Skeletal muscle tissue (tissue), 4 donors: Measurements from ENCODE around the gene CLDN9. TPM values are rescaled to one million over a fixed set of nuclear protein-coding genes. Genes with fewer than 3 reads are reported as not detected.

Source experiments
- H3K27ac ChIP-seq: one replicate; pipeline ENCODE4 v1.7.0; 2013; ENCODE audit warnings: mild to moderate bottlenecking, low read depth, low read length, inconsistent platforms
- H3K27me3 ChIP-seq, 3 donors: one replicate each; pipeline ENCODE4 v1.7.0; 2013; ENCODE audit warnings: low read length in 3 of 3; ENCODE audit not compliant: control insufficient read depth in 3 of 3, insufficient read depth in 3 of 3
- H3K36me3 ChIP-seq, 3 donors: one replicate each; pipeline ENCODE4 v1.7.0; 2013; ENCODE audit warnings: low read length in 3 of 3; ENCODE audit not compliant: control insufficient read depth in 3 of 3, insufficient read depth in 3 of 3
- H3K4me1 ChIP-seq, 3 donors: one replicate each; pipeline ENCODE4 v1.7.0; 2013; ENCODE audit warnings: low read length in 3 of 3, mild to moderate bottlenecking in 3 of 3; ENCODE audit not compliant: control insufficient read depth in 3 of 3, insufficient read depth in 3 of 3
- H3K4me3 ChIP-seq, 3 donors: one replicate each; pipeline ENCODE4 v1.7.0; 2013; ENCODE audit warnings: low read length in 3 of 3
- H3K9ac ChIP-seq, 3 donors: one replicate each; pipeline ENCODE4 v1.7.0; 2013; ENCODE audit warnings: low read length in 3 of 3, mild to moderate bottlenecking in 3 of 3, moderate library complexity in 2 of 3, low read depth in 1 of 3
- H3K9me3 ChIP-seq, 3 donors: one replicate each; pipeline ENCODE4 v1.7.0; 2013; ENCODE audit warnings: low read length in 3 of 3; ENCODE audit not compliant: control insufficient read depth in 3 of 3
- total RNA-seq: library from RNA; depleted of rRNA; stranded (reverse); fragments of >200 nt; gene quantifications from one replicate; pipeline ENCODE4 v1.2.3, GENCODE V29; 2014
- donor health status: Osteomylitis.

The CLDN9 gene
- total RNA-seq, 1 donor from 2014 or later, result not detected

GRCh38 chr16:3015865-3016521, 3.3 kb downstream of the CLDN9 start:
- Histone ChIP-seq H3K4me3 (no peak overlapping the region), H3K27ac (no peak overlapping the region), H3K27me3 (peaks cover 37 to 42% (median 37%) of the 10 kb centered on the region in 3 donors), H3K36me3 (no peaks in the 10 kb centered on the region), H3K9ac (no peak overlapping the region), H3K4me1 (peaks cover 11 to 27% (median 16%) of the 10 kb centered on the region in 3 donors), H3K9me3 (no peaks in the 10 kb centered on the region)

- H3K27ac ChIP-seq, result no peak overlapping the region
- H3K36me3 ChIP-seq, result peaks cover 0 to 4% (median 0%) of the 10 kb centered on the region in 3 donors
- peaks cover 29 to 33% (median 29%) of the 10 kb centered on the region in 3 donors for H3K27me3 ChIP-seq
- H3K4me3 ChIP-seq, result no peak overlapping the region
- H3K4me1 ChIP-seq, result peaks cover 22 to 32% (median 22%) of the 10 kb centered on the region in 3 donors
- H3K9me3 ChIP-seq, result no peaks in the 10 kb centered on the region
- no peak overlapping the region for H3K9ac ChIP-seq
These were observed 4.6 kb downstream of the CLDN9 start for GRCh38 chr16:3017344-3017743.

GRCh38 chr16:3017794-3018506, 5.2 kb downstream of the CLDN9 start, which contains the start of gene CLDN6:
Gene CLDN6, minus strand, starts transcription at chr16:3018183. Its CDS starts 2,162 bp downstream, at chr16:3016021.
- Histone ChIP-seq H3K27me3 (peaks cover 24 to 28% (median 24%) of the 10 kb centered on the region in 3 donors), H3K4me1 (peaks cover 25 to 36% (median 27%) of the 10 kb centered on the region in 3 donors), H3K36me3 (peaks cover 0 to 4% (median 0%) of the 10 kb centered on the region in 3 donors)

GRCh38 chr16:3019594-3020246, 7.0 kb downstream of the CLDN9 start:
- no peaks in the 10 kb centered on the region for H3K9me3 ChIP-seq
- H3K4me3 ChIP-seq, result peak overlapping the region; percentile 64 to 73 (median 70)
- H3K4me1 ChIP-seq, result peaks cover 33 to 40% (median 38%) of the 10 kb centered on the region in 3 donors
- H3K36me3 ChIP-seq, result peaks cover 0 to 4% (median 0%) of the 10 kb centered on the region in 3 donors
- peaks cover 9 to 14% (median 12%) of the 10 kb centered on the region in 3 donors for H3K27me3 ChIP-seq
- H3K27ac ChIP-seq, result peak overlapping the region; percentile 97
- peak overlapping the region in 1 of 3 donors; percentile 40 for H3K9ac ChIP-seq

More at GRCh38 chr16:3017794-3018506, 5.2 kb downstream of the CLDN9 start, which contains the start of gene CLDN6:
- no peak within 1 kb of the TSS for H3K9ac ChIP-seq
- H3K9me3 ChIP-seq, result no peaks in the 10 kb centered on the region
- no peak within 1 kb of the TSS for H3K4me3 ChIP-seq
- H3K27ac ChIP-seq, result no peak within 1 kb of the TSS

- Histone ChIP-seq H3K4me3 (peak within 1 kb of the TSS; percentile 71 to 85 (median 81)), H3K27me3 (peaks cover 9 to 14% (median 12%) of the 10 kb centered on the region in 3 donors), H3K27ac (peak within 1 kb of the TSS; percentile 97), H3K9me3 (no peaks in the 10 kb centered on the region), H3K9ac (peak within 1 kb of the TSS; percentile 82 to 95 (median 87)), H3K36me3 (peaks cover 0 to 4% (median 0%) of the 10 kb centered on the region in 3 donors), H3K4me1 (peaks cover 33 to 43% (median 38%) of the 10 kb centered on the region in 3 donors)
These were observed 7.5 kb downstream of the CLDN9 start, which contains the start of gene TNFRSF12A for GRCh38 chr16:3020247-3020603. Gene TNFRSF12A, plus strand, starts transcription at chr16:3020368. Its CDS starts 30 bp downstream, at chr16:3020398.

- Histone ChIP-seq H3K9ac (peak overlapping the region; percentile 82 to 95 (median 87)), H3K27ac (peak overlapping the region; percentile 97), H3K36me3 (peaks cover 0 to 8% (median 3%) of the 10 kb centered on the region in 3 donors), H3K27me3 (peaks cover 9 to 14% (median 12%) of the 10 kb centered on the region in 3 donors), H3K4me1 (peaks cover 35 to 48% (median 38%) of the 10 kb centered on the region in 3 donors), H3K9me3 (no peaks in the 10 kb centered on the region), H3K4me3 (peak overlapping the region; percentile 71 to 85 (median 81))
These were observed 8.1 kb downstream of the CLDN9 start for GRCh38 chr16:3020604-3021448.

- peaks cover 7 to 16% (median 11%) of the 10 kb centered on the region in 3 donors for H3K36me3 ChIP-seq
- H3K4me1 ChIP-seq, result peaks cover 35 to 48% (median 38%) of the 10 kb centered on the region in 3 donors
- peak overlapping the region; percentile 60 to 85 (median 81) for H3K4me3 ChIP-seq
- H3K27me3 ChIP-seq, result peaks cover 9 to 14% (median 12%) of the 10 kb centered on the region in 3 donors
- no peaks in the 10 kb centered on the region for H3K9me3 ChIP-seq
- peak overlapping the region; percentile 97 for H3K27ac ChIP-seq
- peak overlapping the region; percentile 65 to 95 (median 82) for H3K9ac ChIP-seq
These were observed 8.9 kb downstream of the CLDN9 start for GRCh38 chr16:3021449-3022207.

- H3K27ac ChIP-seq, result peak overlapping the region; percentile 97
These were observed 9.5 kb downstream of the CLDN9 start for GRCh38 chr16:3022208-3022683.

More at GRCh38 chr16:3022208-3022683, 9.5 kb downstream of the CLDN9 start:
- Histone ChIP-seq H3K4me1 (peaks cover 35 to 48% (median 38%) of the 10 kb centered on the region in 3 donors), H3K36me3 (peaks cover 14 to 22% (median 16%) of the 10 kb centered on the region in 3 donors), H3K27me3 (peaks cover 8 to 12% (median 9%) of the 10 kb centered on the region in 3 donors), H3K4me3 (peak overlapping the region; percentile 85 to 96 (median 92)), H3K9ac (peak overlapping the region; percentile 85 to 95 (median 89)), H3K9me3 (no peaks in the 10 kb centered on the region)
